Measurements from ENCODE around the gene ITPA. TPM values are rescaled to one million over a fixed set of nuclear protein-coding genes. Genes with fewer than 3 reads are reported as not detected.

ITPA gene
- total and polyA plus RNA-seq, 2 of the 13 experiments (the other 11 are each of a cell fraction or from before 2014, with no cell fraction given) = 60.1 to 103 TPM

DNA sequence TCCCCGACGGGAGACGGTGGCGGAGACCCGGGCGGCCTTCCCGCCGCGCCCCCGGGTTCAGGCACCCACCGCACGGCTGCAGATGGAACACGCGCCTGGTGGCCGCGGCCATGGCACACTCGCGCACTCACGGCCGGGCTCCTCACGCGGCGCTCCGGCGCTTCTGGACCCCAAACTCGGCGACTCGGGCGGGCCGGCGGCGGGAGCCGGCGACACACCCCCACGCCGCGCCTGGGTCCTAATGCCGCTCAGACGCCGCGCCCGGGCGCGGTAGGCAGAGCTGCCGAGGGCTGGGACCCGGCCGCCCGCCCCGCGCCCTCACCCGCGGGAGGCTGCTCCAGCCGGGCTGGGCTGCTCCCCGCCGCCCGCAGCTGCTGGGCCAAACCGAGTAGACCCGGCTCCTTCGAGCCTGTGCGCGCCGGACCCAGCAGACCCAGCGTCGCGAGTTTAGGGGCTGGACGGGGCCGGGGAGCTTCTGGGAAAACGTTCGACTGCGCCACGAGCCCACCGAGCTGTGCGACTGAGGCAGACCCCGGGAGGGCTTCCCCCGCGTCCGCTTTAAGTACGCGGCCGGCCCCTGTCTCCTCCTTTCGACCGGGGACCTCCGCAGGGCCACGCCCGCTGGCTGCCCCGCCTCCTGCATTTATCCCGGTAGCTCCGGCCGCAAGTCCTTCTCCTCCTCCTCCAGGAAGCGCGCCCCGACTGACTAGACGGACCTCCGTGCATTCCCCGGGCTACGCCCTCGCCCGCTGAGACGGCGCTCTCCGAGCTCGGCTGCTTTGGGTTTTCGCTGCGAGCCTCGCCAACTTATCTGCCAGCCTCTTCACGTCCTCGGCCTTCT is 29.9 kb downstream of the ITPA start, which contains the start of gene SLC4A11 (continued):
- TF ChIP-seq, protein P1, sequence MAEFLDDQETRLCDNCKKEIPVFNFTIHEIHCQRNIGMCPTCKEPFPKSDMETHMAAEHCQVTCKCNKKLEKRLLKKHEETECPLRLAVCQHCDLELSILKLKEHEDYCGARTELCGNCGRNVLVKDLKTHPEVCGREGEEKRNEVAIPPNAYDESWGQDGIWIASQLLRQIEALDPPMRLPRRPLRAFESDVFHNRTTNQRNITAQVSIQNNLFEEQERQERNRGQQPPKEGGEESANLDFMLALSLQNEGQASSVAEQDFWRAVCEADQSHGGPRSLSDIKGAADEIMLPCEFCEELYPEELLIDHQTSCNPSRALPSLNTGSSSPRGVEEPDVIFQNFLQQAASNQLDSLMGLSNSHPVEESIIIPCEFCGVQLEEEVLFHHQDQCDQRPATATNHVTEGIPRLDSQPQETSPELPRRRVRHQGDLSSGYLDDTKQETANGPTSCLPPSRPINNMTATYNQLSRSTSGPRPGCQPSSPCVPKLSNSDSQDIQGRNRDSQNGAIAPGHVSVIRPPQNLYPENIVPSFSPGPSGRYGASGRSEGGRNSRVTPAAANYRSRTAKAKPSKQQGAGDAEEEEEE (CRISPR knock-in tag; IDR thresholded peaks at IDR 0.05; ENCODE audit: borderline replicate concordance) = no peak
- TF ChIP-seq, protein P2, sequence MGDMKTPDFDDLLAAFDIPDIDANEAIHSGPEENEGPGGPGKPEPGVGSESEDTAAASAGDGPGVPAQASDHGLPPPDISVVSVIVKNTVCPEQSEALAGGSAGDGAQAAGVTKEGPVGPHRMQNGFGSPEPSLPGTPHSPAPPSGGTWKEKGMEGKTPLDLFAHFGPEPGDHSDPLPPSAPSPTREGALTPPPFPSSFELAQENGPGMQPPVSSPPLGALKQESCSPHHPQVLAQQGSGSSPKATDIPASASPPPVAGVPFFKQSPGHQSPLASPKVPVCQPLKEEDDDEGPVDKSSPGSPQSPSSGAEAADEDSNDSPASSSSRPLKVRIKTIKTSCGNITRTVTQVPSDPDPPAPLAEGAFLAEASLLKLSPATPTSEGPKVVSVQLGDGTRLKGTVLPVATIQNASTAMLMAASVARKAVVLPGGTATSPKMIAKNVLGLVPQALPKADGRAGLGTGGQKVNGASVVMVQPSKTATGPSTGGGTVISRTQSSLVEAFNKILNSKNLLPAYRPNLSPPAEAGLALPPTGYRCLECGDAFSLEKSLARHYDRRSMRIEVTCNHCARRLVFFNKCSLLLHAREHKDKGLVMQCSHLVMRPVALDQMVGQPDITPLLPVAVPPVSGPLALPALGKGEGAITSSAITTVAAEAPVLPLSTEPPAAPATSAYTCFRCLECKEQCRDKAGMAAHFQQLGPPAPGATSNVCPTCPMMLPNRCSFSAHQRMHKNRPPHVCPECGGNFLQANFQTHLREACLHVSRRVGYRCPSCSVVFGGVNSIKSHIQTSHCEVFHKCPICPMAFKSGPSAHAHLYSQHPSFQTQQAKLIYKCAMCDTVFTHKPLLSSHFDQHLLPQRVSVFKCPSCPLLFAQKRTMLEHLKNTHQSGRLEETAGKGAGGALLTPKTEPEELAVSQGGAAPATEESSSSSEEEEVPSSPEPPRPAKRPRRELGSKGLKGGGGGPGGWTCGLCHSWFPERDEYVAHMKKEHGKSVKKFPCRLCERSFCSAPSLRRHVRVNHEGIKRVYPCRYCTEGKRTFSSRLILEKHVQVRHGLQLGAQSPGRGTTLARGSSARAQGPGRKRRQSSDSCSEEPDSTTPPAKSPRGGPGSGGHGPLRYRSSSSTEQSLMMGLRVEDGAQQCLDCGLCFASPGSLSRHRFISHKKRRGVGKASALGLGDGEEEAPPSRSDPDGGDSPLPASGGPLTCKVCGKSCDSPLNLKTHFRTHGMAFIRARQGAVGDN (CRISPR knock-in tag; IDR thresholded peaks at IDR 0.05) = no peak; the same call in 1 of the 2 replicates
- TF ChIP-seq TAF1 (CRISPR knock-in tag; IDR thresholded peaks at IDR 0.05) (0 out of 2 replicates have a peak, but pooled peaks have one; percentile 23), SMARCE1 (IDR thresholded peaks at IDR 0.05; ENCODE audit: borderline replicate concordance) (no peak), ZBTB21 (CRISPR knock-in tag; IDR thresholded peaks at IDR 0.05) (no peak), GATAD1 (CRISPR knock-in tag; IDR thresholded peaks at IDR 0.05) (peak; percentile 10; the same call in 1 of the 2 replicates), SOX6 (IDR thresholded peaks at IDR 0.05) (no peak), SOX6 (CRISPR knock-in tag; IDR thresholded peaks at IDR 0.05) (peak; percentile 35; the same call in 1 of the 2 replicates), YEATS4 (CRISPR knock-in tag; IDR thresholded peaks at IDR 0.05; ENCODE audit: borderline replicate concordance) (peak; percentile 64; the same call in 1 of the 2 replicates), ATF1 (CRISPR knock-in tag; IDR thresholded peaks at IDR 0.05) (no peak), CREB1 (IDR thresholded peaks at IDR 0.05) (no peak), CREB1 (CRISPR knock-in tag; IDR thresholded peaks at IDR 0.05) (no peak), MBD4 (IDR thresholded peaks at IDR 0.05; ENCODE audit: borderline replicate concordance, low read length) (no peak)
- TF ChIP-seq, protein P3, sequence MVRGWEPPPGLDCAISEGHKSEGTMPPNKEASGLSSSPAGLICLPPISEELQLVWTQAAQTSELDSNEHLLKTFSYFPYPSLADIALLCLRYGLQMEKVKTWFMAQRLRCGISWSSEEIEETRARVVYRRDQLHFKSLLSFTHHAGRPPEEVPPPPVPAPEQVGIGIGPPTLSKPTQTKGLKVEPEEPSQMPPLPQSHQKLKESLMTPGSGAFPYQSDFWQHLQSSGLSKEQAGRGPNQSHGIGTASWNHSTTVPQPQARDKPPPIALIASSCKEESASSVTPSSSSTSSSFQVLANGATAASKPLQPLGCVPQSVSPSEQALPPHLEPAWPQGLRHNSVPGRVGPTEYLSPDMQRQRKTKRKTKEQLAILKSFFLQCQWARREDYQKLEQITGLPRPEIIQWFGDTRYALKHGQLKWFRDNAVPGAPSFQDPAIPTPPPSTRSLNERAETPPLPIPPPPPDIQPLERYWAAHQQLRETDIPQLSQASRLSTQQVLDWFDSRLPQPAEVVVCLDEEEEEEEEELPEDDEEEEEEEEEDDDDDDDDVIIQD (CRISPR knock-in tag; IDR thresholded peaks at IDR 0.05; ENCODE audit: low read depth) = peak; percentile 27; the same call in 1 of the 2 replicates
- TF ChIP-seq, protein P4, sequence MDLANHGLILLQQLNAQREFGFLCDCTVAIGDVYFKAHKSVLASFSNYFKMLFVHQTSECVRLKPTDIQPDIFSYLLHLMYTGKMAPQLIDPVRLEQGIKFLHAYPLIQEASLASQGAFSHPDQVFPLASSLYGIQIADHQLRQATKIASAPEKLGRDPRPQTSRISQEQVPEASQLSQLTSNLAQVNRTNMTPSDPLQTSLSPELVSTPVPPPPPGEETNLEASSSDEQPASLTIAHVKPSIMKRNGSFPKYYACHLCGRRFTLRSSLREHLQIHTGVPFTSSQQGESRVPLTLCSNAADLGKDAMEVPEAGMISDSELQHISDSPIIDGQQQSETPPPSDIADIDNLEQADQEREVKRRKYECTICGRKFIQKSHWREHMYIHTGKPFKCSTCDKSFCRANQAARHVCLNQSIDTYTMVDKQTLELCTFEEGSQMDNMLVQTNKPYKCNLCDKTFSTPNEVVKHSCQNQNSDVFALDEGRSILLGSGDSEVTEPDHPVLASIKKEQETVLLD (CRISPR knock-in tag; IDR thresholded peaks at IDR 0.05; ENCODE audit: low read depth) = 0 out of 2 replicates have a peak, but pooled peaks have one; percentile 35
- TF ChIP-seq, protein P5, sequence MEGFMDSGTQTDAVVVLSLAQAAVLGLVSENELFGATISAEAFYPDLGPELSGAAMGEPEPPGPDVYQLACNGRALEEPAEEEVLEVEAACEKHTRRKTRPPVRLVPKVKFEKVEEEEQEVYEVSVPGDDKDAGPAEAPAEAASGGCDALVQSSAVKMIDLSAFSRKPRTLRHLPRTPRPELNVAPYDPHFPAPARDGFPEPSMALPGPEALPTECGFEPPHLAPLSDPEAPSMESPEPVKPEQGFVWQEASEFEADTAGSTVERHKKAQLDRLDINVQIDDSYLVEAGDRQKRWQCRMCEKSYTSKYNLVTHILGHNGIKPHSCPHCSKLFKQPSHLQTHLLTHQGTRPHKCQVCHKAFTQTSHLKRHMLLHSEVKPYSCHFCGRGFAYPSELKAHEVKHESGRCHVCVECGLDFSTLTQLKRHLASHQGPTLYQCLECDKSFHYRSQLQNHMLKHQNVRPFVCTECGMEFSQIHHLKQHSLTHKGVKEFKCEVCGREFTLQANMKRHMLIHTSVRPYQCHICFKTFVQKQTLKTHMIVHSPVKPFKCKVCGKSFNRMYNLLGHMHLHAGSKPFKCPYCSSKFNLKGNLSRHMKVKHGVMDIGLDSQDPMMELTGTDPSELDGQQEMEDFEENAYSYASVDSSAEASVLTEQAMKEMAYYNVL (CRISPR knock-in tag; IDR thresholded peaks at IDR 0.05; ENCODE audit: borderline replicate concordance) = no peak

Measured in HepG2 (cell line).